Esophagus squamous epithelium (tissue), 5 donors: Measurements from ENCODE around the gene DLK2. TPM values are rescaled to one million over a fixed set of nuclear protein-coding genes. Genes with fewer than 3 reads are reported as not detected.

Source experiments
- DNase-seq: peaks from one replicate; lab custom pipeline; 2025; lab: John Stamatoyannopoulos, UW
- H3K27ac ChIP-seq, 4 donors: fragments of 200-600 bp; sonication (generic); one replicate each; pipeline ENCODE4 v1.5.1; 2016 to 2019; ENCODE audit warnings: mild to moderate bottlenecking in 1 of 4
- H3K27me3 ChIP-seq, 4 donors: fragments of 200-600 bp; sonication (generic); 1 replicate in 3 of 4; 2 replicates in 1 of 4; pipeline versions ENCODE4 v1.5.1 to v1.6.0; 2017 to 2021; ENCODE audit warnings: antibody characterized with exemption in 1 of 4
- H3K36me3 ChIP-seq, 3 donors: fragments of 200-600 bp; sonication (generic); one replicate each; pipeline ENCODE4 v1.5.1; 2016 to 2019
- H3K4me1 ChIP-seq, 3 donors: fragments of 200-600 bp; sonication (generic); one replicate each; pipeline ENCODE4 v1.5.1; 2017 to 2019
- H3K4me3 ChIP-seq, 4 donors: fragments of 200-600 bp; sonication (generic); 1 replicate in 3 of 4; 2 replicates in 1 of 4; pipeline ENCODE4 v1.5.1; 2016 to 2019; ENCODE audit warnings: mild to moderate bottlenecking in 2 of 4, moderate library complexity in 1 of 4
- H3K9me3 ChIP-seq, 3 donors: fragments of 200-600 bp; sonication (generic); one replicate each; pipeline ENCODE4 v1.5.1; 2016 to 2019
- CTCF ChIP-seq, 6 experiments: fragments of 450-650 bp in 4 of 6; fragments of 200-600 bp in 2 of 6; sonication (generic) in 2 of 6; IDR thresholded peaks; one replicate each; pipeline ENCODE4 v1.5.1; 2016 to 2019; ENCODE audit warnings: antibody characterized with exemption in 6 of 6, mild to moderate bottlenecking in 4 of 6, moderate library complexity in 4 of 6
- POLR2A ChIP-seq, 4 donors: fragments of 450-650 bp; IDR thresholded peaks; one replicate each; pipeline ENCODE4 v1.6.1; 2017; ENCODE audit warnings: antibody characterized with exemption in 4 of 4, mild to moderate bottlenecking in 4 of 4, moderate library complexity in 3 of 4
- WGBS, 2 donors: methylation state at CpG; one replicate each; pipeline ENCODE4 v1.1.5; 2018; 5-methylcytosine and 5-hydroxymethylcytosine counted together
- intact Hi-C: fragments of 100-400 bp; cut with DNase I; formaldehyde crosslinking; loops from one replicate; pipeline ENCODE4 v1.15.0; 2022
- total RNA-seq, 4 donors: library from RNA; depleted of rRNA; stranded (reverse); fragments of >200 nt; gene quantifications; one replicate each; pipeline ENCODE4 v1.1.0, GENCODE V29; 2016
- donor health status: DM: yes; HTN: yes; CAD: no.

Gene DLK2
- total RNA-seq, 4 donors from 2014 or later, result 8.3 to 24.8 (median 12.6) TPM

- Histone ChIP-seq H3K27me3 (no peaks in the 10 kb centered on the region), H3K4me1 (peaks cover 0 to 18% (median 0%) of the 10 kb centered on the region in 3 donors), H3K9me3 (no peaks in the 10 kb centered on the region), H3K36me3 (peaks cover 45 to 97% (median 45%) of the 10 kb centered on the region in 3 donors), H3K27ac (no peak overlapping the region), H3K4me3 (no peak overlapping the region)
- DNase-seq, result no peak
- no peak for TF ChIP-seq POLR2A (IDR thresholded peaks at IDR 0.05)
- no peak for TF ChIP-seq CTCF (IDR thresholded peaks at IDR 0.05)
- 85 to 90% methylated on average over 2 to 12 of the region's 16 CpGs for whole genome bisulfite sequencing, 2 donors
- intact Hi-C loops, result no loop called here
Measured at GRCh38 chr6:43447604-43448003, 7.7 kb downstream of the DLK2 start.

GRCh38 chr6:43445576-43445975 lies 9.8 kb downstream of the DLK2 start:
- intact Hi-C loops, result no loop called here
- no peaks in the 10 kb centered on the region for H3K9me3 ChIP-seq
- no peak for DNase-seq
- peaks cover 40 to 100% (median 44%) of the 10 kb centered on the region in 3 donors for H3K36me3 ChIP-seq
- TF ChIP-seq CTCF (IDR thresholded peaks at IDR 0.05), result no peak
- no peak for TF ChIP-seq POLR2A (IDR thresholded peaks at IDR 0.05)
- no peak overlapping the region for H3K4me3 ChIP-seq
- WGBS, 2 donors, result 60 to 63% methylated on average over 5 to 9 of the region's 16 CpGs
- H3K4me1 ChIP-seq, result no peaks in the 10 kb centered on the region
- H3K27me3 ChIP-seq, result no peaks in the 10 kb centered on the region
- no peak overlapping the region for H3K27ac ChIP-seq

DNA sequence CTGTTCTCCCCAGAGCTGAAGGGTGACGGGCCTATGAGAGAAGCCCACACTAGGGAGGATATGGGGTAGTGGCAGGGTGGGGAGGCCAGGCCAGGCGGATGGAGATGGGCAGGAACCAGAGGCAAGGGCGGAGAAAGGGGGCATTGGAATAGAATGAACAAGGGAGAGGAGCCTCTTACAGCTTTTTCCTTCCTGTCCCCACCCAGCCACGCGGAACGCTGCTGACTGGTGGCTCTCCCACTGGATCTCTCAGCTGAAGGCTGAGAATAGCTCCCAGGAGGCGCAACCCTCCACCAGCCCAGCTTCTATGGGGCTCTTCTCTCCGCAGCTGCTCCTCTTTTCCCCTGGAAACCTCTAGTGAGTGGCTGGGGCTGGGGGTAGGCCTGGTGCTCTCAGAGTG lies 10.8 kb downstream of the DLK2 start:
- intact Hi-C loops, result no loop called here
- TF ChIP-seq POLR2A (IDR thresholded peaks at IDR 0.05) (no peak), CTCF (IDR thresholded peaks at IDR 0.05) (no peak)
- no peak overlapping the region for H3K4me3 ChIP-seq
- no peaks in the 10 kb centered on the region for H3K27me3 ChIP-seq
- no peaks in the 10 kb centered on the region for H3K4me1 ChIP-seq
- WGBS, 2 donors, result 89 to 97% methylated on average over 6 to 8 of the region's 8 CpGs
- no peak overlapping the region for H3K27ac ChIP-seq
- no peaks in the 10 kb centered on the region for H3K9me3 ChIP-seq
- no peak for DNase-seq
- peaks cover 36 to 100% (median 37%) of the 10 kb centered on the region in 3 donors for H3K36me3 ChIP-seq

- Histone ChIP-seq H3K27ac (no peak overlapping the region), H3K27me3 (no peaks in the 10 kb centered on the region), H3K9me3 (no peaks in the 10 kb centered on the region), H3K4me1 (peaks cover 0 to 5% (median 0%) of the 10 kb centered on the region in 3 donors), H3K4me3 (no peak overlapping the region), H3K36me3 (peaks cover 32 to 100% (median 33%) of the 10 kb centered on the region in 3 donors)
- 61 to 82% methylated on average over 3 to 9 of the region's 10 CpGs for WGBS, 2 donors
- DNase-seq, result no peak
- TF ChIP-seq POLR2A (IDR thresholded peaks at IDR 0.05) (no peak), CTCF (IDR thresholded peaks at IDR 0.05) (no peak)
- intact Hi-C loops, result no loop called here
Measured at GRCh38 chr6:43444036-43444435, 11.3 kb downstream of the DLK2 start.

- Histone ChIP-seq H3K27me3 (no peaks in the 10 kb centered on the region), H3K36me3 (peaks cover 33 to 100% (median 33%) of the 10 kb centered on the region in 3 donors), H3K9me3 (no peaks in the 10 kb centered on the region), H3K27ac (no peak overlapping the region), H3K4me1 (peaks cover 0 to 16% (median 6%) of the 10 kb centered on the region in 3 donors), H3K4me3 (no peak overlapping the region)
- intact Hi-C loops, result no loop called here
- 71 to 76% methylated on average over 5 of the region's 14 CpGs for WGBS, 2 donors
- TF ChIP-seq POLR2A (IDR thresholded peaks at IDR 0.05) (no peak), CTCF (IDR thresholded peaks at IDR 0.05) (no peak)
- DNase-seq, result no peak
Measured at GRCh38 chr6:43442935-43443334, 12.4 kb downstream of the DLK2 start.
